A549 (cell line): ENCODE results near the gene TMEM164. TPM values are rescaled to one million over a fixed set of nuclear protein-coding genes. Genes with fewer than 3 reads are reported as not detected.

ENCODE experiments used
- ATAC-seq, 2 experiments: fragments of 200-7000 bp in 1 of 2; fragments of >200 bp in 1 of 2; cut with Nextera tagmentation in 1 of 2; cut with Tn5 transposase in 1 of 2; 3 replicates each; pipeline versions ENCODE4 v1.8.0 to v1.9.1; 2018 to 2020; ENCODE audit warnings: mild to moderate bottlenecking in 1 of 2, moderate library complexity in 1 of 2
- CTCF ChIA-PET: fragments of 300-600 bp; sonication (Branson Sonifier 250); formaldehyde crosslinking; extraction: SDS; loops from one replicate; lab custom pipeline; 2021; ENCODE audit warnings: antibody characterized with exemption, inconsistent platforms; lab: Yijun Ruan, JAX
- POLR2A ChIA-PET: fragments of 350-600 bp; formaldehyde crosslinking; extraction: SDS; loops from one replicate; lab custom pipeline; 2021; ENCODE audit warnings: antibody characterized with exemption, inconsistent platforms; lab: Yijun Ruan, JAX
- DNase-seq, 2 experiments: peaks; one replicate each; pipeline versions ENCODE4 v3.0.0 to v3.0.0-alpha.2; 2011 to 2016; ENCODE audit warnings: low read depth in 1 of 2, low spot score in 1 of 2
- FAIRE-seq: peaks from 2 replicates; lab custom pipeline; 2011; peaks lifted over from hg19 to GRCh38; lab: Jason Lieb, UNC
- H3K27ac ChIP-seq, 2 experiments: fragments of >200 bp; sonication (Bioruptor Twin); formaldehyde crosslinking; 3 replicates each; pipeline ENCODE4 v1.5.1; 2016 to 2017
- H3K4me1 ChIP-seq: fragments of >200 bp; sonication (Bioruptor Twin); formaldehyde crosslinking; 3 replicates; pipeline ENCODE4 v1.6.1; 2016
- H3K4me2 ChIP-seq: fragments of >200 bp; sonication (Bioruptor Twin); formaldehyde crosslinking; 3 replicates; pipeline ENCODE4 v1.6.1; 2016
- H3K4me3 ChIP-seq: fragments of >200 bp; sonication (Bioruptor Twin); formaldehyde crosslinking; 3 replicates; pipeline ENCODE4 v1.5.1; 2016
- H3K9me3 ChIP-seq: fragments of >200 bp; sonication (Bioruptor Twin); formaldehyde crosslinking; 3 replicates; pipeline ENCODE4 v1.6.1; 2016
- BHLHE40 ChIP-seq: IDR thresholded peaks from 2 replicates; pipeline ENCODE4 v1.6.1; 2012; ENCODE audit warnings: low read depth, low read length, inconsistent platforms
- CBX8 ChIP-seq: fragments of 200-600 bp; sonication (generic); IDR thresholded peaks from 2 replicates; pipeline ENCODE4 v1.6.1; 2016
- EP300 ChIP-seq, 2 experiments: fragments of >200 bp; sonication (Bioruptor Twin); formaldehyde crosslinking; IDR thresholded peaks; 2 replicates in 1 of 2; 3 replicates in 1 of 2; pipeline ENCODE4 v1.6.1; 2016 to 2017
- ESRRA ChIP-seq: fragments of 150-350 bp; IDR thresholded peaks from 2 replicates; pipeline ENCODE4 v1.6.1; 2014; ENCODE audit warnings: mild to moderate bottlenecking, low read length, borderline replicate concordance
- FOSL2 ChIP-seq, 2 experiments: fragments of 450-650 bp in 1 of 2; fragments of >200 bp in 1 of 2; sonication (Bioruptor Twin) in 1 of 2; formaldehyde crosslinking; IDR thresholded peaks; 2 replicates each; pipeline versions ENCODE4 v1.5.0 to v1.6.1; 2016 to 2020; ENCODE audit warnings: mild to moderate bottlenecking in 1 of 2, moderate library complexity in 1 of 2
- GATA3 ChIP-seq: IDR thresholded peaks from 2 replicates; pipeline ENCODE4 v1.6.1; 2012; ENCODE audit warnings: borderline replicate concordance
- HEYL ChIP-seq: fragments of 250-450 bp; sonication (Bioruptor Pico); IDR thresholded peaks from 2 replicates; pipeline ENCODE4 v1.8.0; 2021; ENCODE audit warnings: mild to moderate bottlenecking, moderate library complexity
- HOXA7 ChIP-seq: fragments of 250-450 bp; sonication (Bioruptor Pico); IDR thresholded peaks from 2 replicates; pipeline ENCODE4 v1.5.0; 2020; ENCODE audit warnings: mild to moderate bottlenecking, moderate library complexity
- HOXB13 ChIP-seq: fragments of 250-450 bp; sonication (Bioruptor Pico); IDR thresholded peaks from 2 replicates; pipeline ENCODE4 v1.5.0; 2020; ENCODE audit warnings: low read depth, mild to moderate bottlenecking, moderate library complexity
- HOXB5 ChIP-seq: fragments of 250-450 bp; sonication (Bioruptor Pico); IDR thresholded peaks from 2 replicates; pipeline ENCODE4 v1.5.0; 2020; ENCODE audit warnings: mild to moderate bottlenecking, moderate library complexity
- JUN ChIP-seq, 2 experiments: fragments of >200 bp; sonication (Bioruptor Twin); formaldehyde crosslinking; IDR thresholded peaks; 2 replicates in 1 of 2; 3 replicates in 1 of 2; pipeline ENCODE4 v1.6.1; 2016 to 2017
- JUNB ChIP-seq: fragments of >200 bp; sonication (Bioruptor Twin); formaldehyde crosslinking; IDR thresholded peaks from 2 replicates; pipeline ENCODE4 v1.6.1; 2016
- MAZ ChIP-seq: fragments of 150-350 bp; IDR thresholded peaks from 2 replicates; pipeline ENCODE4 v1.6.1; 2014; ENCODE audit warnings: antibody characterized with exemption, low read depth, low read length, borderline replicate concordance
- NFE2L2 ChIP-seq: fragments of 150-350 bp; conservative IDR thresholded peaks from 2 replicates; pipeline ENCODE4 v1.6.1; 2014; ENCODE audit warnings: low read length
- NPAS2 ChIP-seq: fragments of 250-450 bp; sonication (Bioruptor Pico); IDR thresholded peaks from 2 replicates; pipeline ENCODE4 v1.8.0; 2022; ENCODE audit warnings: mild to moderate bottlenecking, moderate library complexity, borderline replicate concordance
- RARB ChIP-seq: fragments of 250-450 bp; sonication (Bioruptor Pico); IDR thresholded peaks from 2 replicates; pipeline ENCODE4 v1.8.0; 2021; ENCODE audit warnings: mild to moderate bottlenecking, moderate library complexity
- SMC3 ChIP-seq: fragments of >200 bp; sonication (Bioruptor Twin); formaldehyde crosslinking; IDR thresholded peaks from 3 replicates; pipeline ENCODE4 v1.6.1; 2018; ENCODE audit warnings: inconsistent platforms
- SREBF2 ChIP-seq: fragments of 450-650 bp; IDR thresholded peaks from 2 replicates; pipeline ENCODE4 v1.6.1; 2014; ENCODE audit warnings: mild to moderate bottlenecking, moderate library complexity
- TFCP2L1 ChIP-seq: fragments of 250-450 bp; sonication (Bioruptor Pico); IDR thresholded peaks from 2 replicates; pipeline ENCODE4 v1.5.0; 2021; ENCODE audit warnings: mild to moderate bottlenecking
- TP53 ChIP-seq: fragments of 250-450 bp; sonication (Bioruptor Pico); IDR thresholded peaks from 2 replicates; pipeline ENCODE4 v1.5.0; 2021; ENCODE audit warnings: mild to moderate bottlenecking, moderate library complexity
- ZC3H11A ChIP-seq: fragments of 450-650 bp; IDR thresholded peaks from 2 replicates; pipeline ENCODE4 v1.6.1; 2014; ENCODE audit warnings: antibody characterized with exemption, mild to moderate bottlenecking
- ZFP36 ChIP-seq: fragments of 450-650 bp; IDR thresholded peaks from 2 replicates; pipeline ENCODE4 v1.6.1; 2014; ENCODE audit warnings: borderline replicate concordance; ENCODE audit not compliant: partially characterized antibody
- ZNF302 ChIP-seq: fragments of 250-450 bp; sonication (Bioruptor Pico); IDR thresholded peaks from 2 replicates; pipeline ENCODE4 v1.9.0; 2021; ENCODE audit warnings: inconsistent platforms, mild to moderate bottlenecking, moderate library complexity
- WGBS: methylation state at CpG from one replicate; pipeline ENCODE4 v1.1.6; 2017; ENCODE audit errors: missing lambda C conversion rate; 5-methylcytosine and 5-hydroxymethylcytosine counted together
- polyA plus RNA-seq, 4 experiments: library from polyadenylated mRNA; depleted of rRNA in 3 of 4; stranded (reverse); fragments of >200 nt; fragmentation: RNase III in 1 of 4; extraction: RNeasy Plus Mini Kit Qiagen cat#74134 plus additional on column Dnase treatment in 1 of 4; gene quantifications; 2 replicates in 3 of 4; 3 replicates in 1 of 4; pipeline ENCODE4 v1.2.3, GENCODE V29; 2011 to 2017
- TF ChIP-seq, protein P1 (sequence below): fragments of >200 bp; sonication (Bioruptor Twin); formaldehyde crosslinking; IDR thresholded peaks from 2 replicates; pipeline ENCODE4 v1.6.1; 2016
- TF ChIP-seq, protein P2 (sequence below): fragments of 250-450 bp; sonication (Bioruptor Pico); IDR thresholded peaks from 2 replicates; pipeline ENCODE4 v1.5.0; 2020; ENCODE audit warnings: low read depth, mild to moderate bottlenecking, moderate library complexity
- TF ChIP-seq, protein P3 (sequence below): fragments of 450-650 bp; IDR thresholded peaks from 2 replicates; pipeline ENCODE4 v1.6.1; 2014; ENCODE audit warnings: antibody characterized with exemption
- TF ChIP-seq, protein P4 (sequence below): fragments of >200 bp; sonication (Bioruptor Twin); formaldehyde crosslinking; IDR thresholded peaks from 3 replicates; pipeline ENCODE4 v1.6.1; 2016
- TF ChIP-seq, protein P5 (sequence below): IDR thresholded peaks from 2 replicates; pipeline ENCODE4 v1.6.1; 2012
- TF ChIP-seq, protein P6 (sequence below): IDR thresholded peaks from 2 replicates; pipeline ENCODE4 v1.6.1; 2012
- TF ChIP-seq, protein P7 (sequence below): IDR thresholded peaks from 2 replicates; pipeline ENCODE4 v1.6.1; 2012; ENCODE audit warnings: low read depth, borderline replicate concordance

The TMEM164 gene
- polyA plus RNA-seq, 2 of the 4 experiments (the other 2 are of a cell fraction) = 32.0 to 43.7 TPM

DNA sequence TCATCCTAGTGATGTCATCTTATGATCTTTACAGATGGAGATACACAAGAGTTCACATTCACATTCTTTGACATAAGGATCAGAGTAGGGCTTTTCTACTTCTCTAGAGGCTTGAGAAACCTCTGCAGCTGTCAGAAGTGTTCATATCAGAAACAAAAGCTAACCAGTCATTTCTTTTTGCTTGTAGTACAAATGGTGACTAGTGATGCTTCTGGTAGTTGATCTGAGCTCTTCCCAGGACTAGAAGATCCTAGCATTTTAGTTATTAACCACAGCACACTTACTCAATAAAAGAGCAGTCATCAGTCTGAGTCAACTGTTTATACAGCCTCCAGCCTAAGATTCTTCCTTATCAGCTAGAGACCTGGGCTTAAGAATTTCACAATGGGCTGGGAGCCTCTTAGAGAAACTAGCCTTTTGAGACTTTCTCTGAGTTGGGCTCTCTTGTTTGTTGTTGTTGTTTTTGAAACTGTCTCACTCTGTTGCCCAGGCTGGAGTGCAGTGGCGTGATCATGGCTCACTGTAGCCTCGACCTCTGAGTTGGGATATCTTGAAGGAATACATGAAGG, 84.1 kb downstream of the TMEM164 start (continued):
- TF ChIP-seq RARB (CRISPR knock-in tag) (no peak), GATA3 (peak; percentile 88), FOSL2 (IDR thresholded peaks at IDR 0.05) (peak; percentile 75), FOSL2 (CRISPR knock-in tag; IDR thresholded peaks at IDR 0.05) (peak; percentile 96), ZNF302 (CRISPR knock-in tag) (no peak), TFCP2L1 (CRISPR knock-in tag) (no peak), JUN (IDR thresholded peaks at IDR 0.05) (peak in 1 of 2 experiments; percentile 28; a peak in 2 of 5 replicates), SREBF2 (no peak), ZC3H11A (no peak), ZFP36 (no peak), CBX8 (no peak)
- TF ChIP-seq, protein P1, sequence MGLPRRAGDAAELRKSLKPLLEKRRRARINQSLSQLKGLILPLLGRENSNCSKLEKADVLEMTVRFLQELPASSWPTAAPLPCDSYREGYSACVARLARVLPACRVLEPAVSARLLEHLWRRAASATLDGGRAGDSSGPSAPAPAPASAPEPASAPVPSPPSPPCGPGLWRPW = peak; percentile 79

DNA sequence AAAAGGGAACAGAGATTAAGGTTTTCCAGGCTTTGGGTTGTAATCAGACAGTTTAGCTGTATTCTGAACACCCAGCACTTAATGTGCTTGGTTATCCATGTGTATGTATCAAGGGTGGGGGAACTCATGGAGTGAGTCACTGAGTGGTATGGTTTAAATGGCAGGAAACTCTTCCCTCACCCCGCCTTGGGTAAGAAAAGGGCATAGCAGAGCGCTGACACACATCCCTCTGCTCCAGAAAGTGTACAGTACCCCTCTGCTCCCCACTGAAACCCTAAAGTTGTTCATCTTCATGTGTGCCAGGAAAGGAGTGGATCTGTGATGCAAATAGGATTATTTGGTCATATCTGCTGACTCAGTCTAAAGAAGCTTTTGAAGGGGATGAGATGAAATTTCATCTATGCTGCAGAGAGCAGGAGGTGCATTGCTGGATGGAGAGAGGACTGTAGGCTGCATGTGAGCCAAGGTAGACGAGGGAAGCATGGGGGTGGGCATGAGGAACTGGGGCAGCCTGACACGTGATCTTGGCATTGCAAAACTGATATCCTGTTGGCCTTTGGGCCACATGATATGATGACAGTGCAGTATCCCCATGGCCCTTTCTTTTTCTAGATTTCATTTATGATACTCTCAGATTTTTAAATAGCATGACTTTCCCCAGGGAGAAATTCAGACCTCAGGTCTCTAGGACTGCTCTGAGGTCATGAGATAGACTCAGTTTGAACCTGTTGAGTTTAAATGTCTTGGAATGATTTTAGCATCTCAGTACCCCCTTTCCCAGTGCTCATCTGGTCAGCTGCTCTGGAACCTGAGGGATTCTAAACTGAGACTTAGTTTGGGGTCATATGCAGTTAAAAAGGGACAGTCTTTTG, 84.8 kb downstream of the TMEM164 start:
- H3K4me1 ChIP-seq = peaks cover 65% of the 10 kb centered on the region
- POLR2A ChIA-PET = interaction anchor here (0.8 to 2.8 kb wide), 4 partner anchors 81 to 134 kb away, joined by 3 to 32 read pairs (median 3); partner anchors contain the start of gene TMEM164
- peak overlapping the region; percentile 96 to 99 for H3K27ac ChIP-seq
- DNase-seq (peak; percentile 71 to 93), FAIRE-seq (peak; percentile 100), ATAC-seq (peak; percentile 95 to 96)
- WGBS = 0% methylated on average over 3 of the region's 4 CpGs
- H3K4me2 ChIP-seq = peak overlapping the region; percentile 96
- peak overlapping the region; percentile 38 for H3K4me3 ChIP-seq
- CTCF ChIA-PET = interaction anchor here (0.9 to 1.8 kb wide), 3 partner anchors 38 to 374 kb away, joined by 3 to 9 read pairs (median 4); no protein-coding TSS in a partner anchor
- no peaks in the 10 kb centered on the region for H3K9me3 ChIP-seq
- peak; percentile 57 for TF ChIP-seq NFE2L2
- peak; percentile 65 to 81; a peak in 3 of 5 replicates for TF ChIP-seq EP300 (IDR thresholded peaks at IDR 0.05)
- TF ChIP-seq, protein P2, sequence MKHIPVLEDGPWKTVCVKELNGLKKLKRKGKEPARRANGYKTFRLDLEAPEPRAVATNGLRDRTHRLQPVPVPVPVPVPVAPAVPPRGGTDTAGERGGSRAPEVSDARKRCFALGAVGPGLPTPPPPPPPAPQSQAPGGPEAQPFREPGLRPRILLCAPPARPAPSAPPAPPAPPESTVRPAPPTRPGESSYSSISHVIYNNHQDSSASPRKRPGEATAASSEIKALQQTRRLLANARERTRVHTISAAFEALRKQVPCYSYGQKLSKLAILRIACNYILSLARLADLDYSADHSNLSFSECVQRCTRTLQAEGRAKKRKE = 0 out of 2 replicates have a peak, but pooled peaks have one; percentile 21
- no peak for TF ChIP-seq ESRRA
- TF ChIP-seq HOXA7 = no peak
- TF ChIP-seq, protein P3, sequence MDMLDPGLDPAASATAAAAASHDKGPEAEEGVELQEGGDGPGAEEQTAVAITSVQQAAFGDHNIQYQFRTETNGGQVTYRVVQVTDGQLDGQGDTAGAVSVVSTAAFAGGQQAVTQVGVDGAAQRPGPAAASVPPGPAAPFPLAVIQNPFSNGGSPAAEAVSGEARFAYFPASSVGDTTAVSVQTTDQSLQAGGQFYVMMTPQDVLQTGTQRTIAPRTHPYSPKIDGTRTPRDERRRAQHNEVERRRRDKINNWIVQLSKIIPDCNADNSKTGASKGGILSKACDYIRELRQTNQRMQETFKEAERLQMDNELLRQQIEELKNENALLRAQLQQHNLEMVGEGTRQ = peak; percentile 93
- TF ChIP-seq HOXB5 (CRISPR knock-in tag) = peak; percentile 81; the same call in 1 of the 2 replicates
- TF ChIP-seq BHLHE40 = peak; percentile 61; the same call in 1 of the 2 replicates
- TF ChIP-seq JUN (IDR thresholded peaks at IDR 0.05) = peak; percentile 25 to 74; a peak in 3 of 5 replicates
- TF ChIP-seq TP53 (CRISPR knock-in tag) = peak; percentile 72; the same call in 1 of the 2 replicates
- TF ChIP-seq, protein P4, sequence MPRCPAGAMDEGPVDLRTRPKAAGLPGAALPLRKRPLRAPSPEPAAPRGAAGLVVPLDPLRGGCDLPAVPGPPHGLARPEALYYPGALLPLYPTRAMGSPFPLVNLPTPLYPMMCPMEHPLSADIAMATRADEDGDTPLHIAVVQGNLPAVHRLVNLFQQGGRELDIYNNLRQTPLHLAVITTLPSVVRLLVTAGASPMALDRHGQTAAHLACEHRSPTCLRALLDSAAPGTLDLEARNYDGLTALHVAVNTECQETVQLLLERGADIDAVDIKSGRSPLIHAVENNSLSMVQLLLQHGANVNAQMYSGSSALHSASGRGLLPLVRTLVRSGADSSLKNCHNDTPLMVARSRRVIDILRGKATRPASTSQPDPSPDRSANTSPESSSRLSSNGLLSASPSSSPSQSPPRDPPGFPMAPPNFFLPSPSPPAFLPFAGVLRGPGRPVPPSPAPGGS = peak; percentile 69; the same call in 2 of the 3 replicates
- TF ChIP-seq TFCP2L1 (CRISPR knock-in tag) = 0 out of 2 replicates have a peak, but pooled peaks have one; percentile 19
- no peak for TF ChIP-seq ZC3H11A
- peak; percentile 64 for TF ChIP-seq JUNB
- 0 out of 2 replicates have a peak, but pooled peaks have one; percentile 66 for TF ChIP-seq HOXB13 (CRISPR knock-in tag)
- peak; percentile 73 for TF ChIP-seq FOSL2 (IDR thresholded peaks at IDR 0.05)
- TF ChIP-seq FOSL2 (CRISPR knock-in tag; IDR thresholded peaks at IDR 0.05) = peak; percentile 48
- TF ChIP-seq, protein P5, sequence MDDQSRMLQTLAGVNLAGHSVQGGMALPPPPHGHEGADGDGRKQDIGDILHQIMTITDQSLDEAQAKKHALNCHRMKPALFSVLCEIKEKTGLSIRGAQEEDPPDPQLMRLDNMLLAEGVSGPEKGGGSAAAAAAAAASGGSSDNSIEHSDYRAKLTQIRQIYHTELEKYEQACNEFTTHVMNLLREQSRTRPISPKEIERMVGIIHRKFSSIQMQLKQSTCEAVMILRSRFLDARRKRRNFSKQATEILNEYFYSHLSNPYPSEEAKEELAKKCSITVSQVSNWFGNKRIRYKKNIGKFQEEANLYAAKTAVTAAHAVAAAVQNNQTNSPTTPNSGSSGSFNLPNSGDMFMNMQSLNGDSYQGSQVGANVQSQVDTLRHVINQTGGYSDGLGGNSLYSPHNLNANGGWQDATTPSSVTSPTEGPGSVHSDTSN = peak; percentile 16; the same call in 1 of the 2 replicates
- no peak for TF ChIP-seq MAZ
- no peak for TF ChIP-seq HEYL
- TF ChIP-seq, protein P6, sequence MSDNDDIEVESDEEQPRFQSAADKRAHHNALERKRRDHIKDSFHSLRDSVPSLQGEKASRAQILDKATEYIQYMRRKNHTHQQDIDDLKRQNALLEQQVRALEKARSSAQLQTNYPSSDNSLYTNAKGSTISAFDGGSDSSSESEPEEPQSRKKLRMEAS = peak; percentile 82
- TF ChIP-seq, protein P7, sequence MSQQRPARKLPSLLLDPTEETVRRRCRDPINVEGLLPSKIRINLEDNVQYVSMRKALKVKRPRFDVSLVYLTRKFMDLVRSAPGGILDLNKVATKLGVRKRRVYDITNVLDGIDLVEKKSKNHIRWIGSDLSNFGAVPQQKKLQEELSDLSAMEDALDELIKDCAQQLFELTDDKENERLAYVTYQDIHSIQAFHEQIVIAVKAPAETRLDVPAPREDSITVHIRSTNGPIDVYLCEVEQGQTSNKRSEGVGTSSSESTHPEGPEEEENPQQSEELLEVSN = 0 out of 2 replicates have a peak, but pooled peaks have one; percentile 56
- TF ChIP-seq NPAS2 (CRISPR knock-in tag) = peak; percentile 71; the same call in 1 of the 2 replicates
- peak; percentile 27; the same call in 2 of the 3 replicates for TF ChIP-seq SMC3
